ENCODE data around the gene RPS6KL1.

Gene RPS6KL1

GRCh38 chr14:74922752-74923401 lies at the start of gene RPS6KL1:
Gene RPS6KL1 (minus strand): TSS chr14:74923260. CDS start chr14:74921541, 1,719 bp downstream.
- DNase-seq, result peak; percentile 48 to 51

GRCh38 chr14:74968811-74969210 lies 45.8 kb upstream of the RPS6KL1 start:
- no peak for DNase-seq

DNA sequence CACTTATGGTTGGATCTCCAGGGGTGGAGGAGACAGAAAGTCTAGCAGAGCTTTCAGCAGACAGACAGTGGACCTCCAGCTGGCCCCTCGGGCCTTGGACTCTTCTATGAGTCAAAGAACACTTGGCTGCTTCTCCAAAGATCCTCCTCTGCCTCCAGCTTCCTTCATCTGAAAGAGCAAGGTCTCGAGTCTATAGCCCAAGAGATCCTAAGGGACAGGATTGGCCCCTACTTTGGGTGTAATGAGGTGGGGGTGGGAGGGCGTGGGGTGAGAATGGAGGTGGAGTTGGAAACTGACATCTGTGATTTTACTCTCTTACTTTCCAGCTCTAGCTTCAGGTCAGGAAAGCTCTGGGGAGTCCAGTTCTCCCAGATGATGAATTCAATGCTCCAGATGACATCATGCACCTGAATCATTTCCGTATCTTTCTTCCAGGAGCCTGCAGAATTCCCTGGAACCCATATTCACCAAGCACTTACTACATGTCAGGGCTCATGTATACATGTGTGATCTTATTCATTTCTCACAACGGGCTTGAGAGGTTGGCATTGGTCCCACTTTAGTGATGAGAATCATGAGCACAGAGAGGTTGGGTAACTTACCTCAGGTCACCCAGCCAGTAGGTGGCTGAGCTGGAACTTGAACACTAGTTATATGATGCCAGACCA lies 42.6 kb upstream of the RPS6KL1 start:
- DNase-seq, result no peak

DNA sequence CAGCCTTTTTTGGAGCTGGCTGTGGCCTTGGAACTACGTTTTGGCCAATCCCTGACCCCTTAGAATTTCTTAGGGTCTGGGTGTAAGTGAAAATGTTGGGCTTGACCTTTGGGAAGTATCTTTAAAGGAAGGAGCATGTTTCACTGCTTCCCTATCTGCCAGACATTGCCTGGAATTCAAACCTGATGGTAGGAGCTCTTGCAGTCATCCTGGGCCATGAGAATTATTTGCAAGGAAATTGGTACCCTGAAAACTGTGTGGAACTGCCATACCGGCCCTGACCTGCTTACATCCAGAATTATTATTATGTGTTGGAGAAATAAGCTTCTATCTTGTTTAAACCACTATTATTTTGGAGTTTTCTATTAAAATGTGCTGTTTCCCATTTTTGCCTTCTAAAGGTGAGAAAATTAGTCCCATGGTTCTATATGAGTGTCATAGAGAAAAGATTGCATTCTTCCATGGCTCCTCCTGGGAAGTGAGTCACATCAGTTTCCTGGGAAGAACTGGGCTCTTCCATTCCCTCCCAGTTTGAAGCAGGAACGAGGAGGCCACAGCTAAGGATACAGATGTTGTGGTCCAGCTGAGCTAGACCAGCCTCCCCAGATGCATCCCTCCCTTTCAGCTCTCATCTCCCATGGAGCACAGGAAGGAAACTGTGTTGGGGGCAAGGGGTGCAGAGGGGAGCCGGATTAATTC lies 41.9 kb upstream of the RPS6KL1 start:
- no peak for DNase-seq

DNA sequence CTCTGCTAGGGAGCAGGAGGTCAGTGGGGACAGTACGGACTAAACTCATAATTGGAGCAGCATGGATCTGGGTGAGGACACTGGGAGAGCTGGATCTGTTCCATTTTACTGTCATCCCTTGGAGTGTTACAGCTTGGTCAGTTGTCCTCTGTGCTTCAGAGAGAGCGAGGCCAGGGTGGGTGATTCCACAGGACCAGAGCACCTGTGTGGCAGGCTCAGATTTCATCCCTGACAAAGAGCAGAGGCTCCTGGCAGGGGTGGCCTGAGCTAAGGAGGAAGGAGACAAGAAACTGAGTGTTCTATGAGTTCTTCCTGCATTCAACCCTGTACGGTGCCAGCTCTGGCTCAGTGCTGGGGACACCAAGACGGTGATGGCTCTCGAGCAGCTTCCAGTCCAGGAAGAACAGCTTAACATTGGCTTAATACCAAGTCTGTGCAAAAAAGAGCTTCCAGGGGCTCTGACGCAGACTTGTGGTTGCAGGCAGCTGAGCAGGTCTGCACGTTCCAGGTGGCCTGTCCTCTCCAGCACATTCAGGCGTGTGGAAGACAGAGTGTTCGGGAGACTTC lies 40.7 kb upstream of the RPS6KL1 start:
- DNase-seq, result no peak

DNA sequence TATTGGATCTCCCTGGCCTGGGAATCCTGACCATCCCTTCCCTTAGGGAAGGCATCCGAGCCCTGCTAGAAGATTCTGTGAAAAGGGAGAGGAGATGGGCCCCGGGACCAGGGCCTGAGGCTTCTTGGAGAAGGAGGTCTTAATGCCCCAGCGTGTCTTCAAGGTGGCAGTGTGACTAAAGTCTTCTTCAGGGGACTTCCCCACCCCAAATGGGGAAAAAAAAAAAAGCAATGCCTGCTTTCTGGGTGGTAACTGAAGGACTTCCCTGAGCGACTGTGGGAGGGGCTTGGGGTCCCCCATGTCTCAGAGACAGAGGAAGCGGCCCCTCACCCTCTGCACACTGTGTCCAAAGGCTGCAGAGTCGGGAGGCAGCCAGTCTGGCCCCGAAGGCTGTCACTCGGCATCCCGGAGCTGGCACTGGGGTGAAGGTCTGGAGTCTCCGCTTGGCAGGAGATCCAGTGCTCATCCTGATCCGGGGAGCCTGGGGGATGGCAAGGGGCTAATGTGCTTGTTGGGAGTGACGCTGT lies 40.2 kb upstream of the RPS6KL1 start:
- no peak for DNase-seq

- no peak for DNase-seq
Observed at GRCh38 chr14:74962493-74962892, 39.4 kb upstream of the RPS6KL1 start.

GRCh38 chr14:74962046-74962445 lies 39.0 kb upstream of the RPS6KL1 start:
- DNase-seq, result no peak

DNA sequence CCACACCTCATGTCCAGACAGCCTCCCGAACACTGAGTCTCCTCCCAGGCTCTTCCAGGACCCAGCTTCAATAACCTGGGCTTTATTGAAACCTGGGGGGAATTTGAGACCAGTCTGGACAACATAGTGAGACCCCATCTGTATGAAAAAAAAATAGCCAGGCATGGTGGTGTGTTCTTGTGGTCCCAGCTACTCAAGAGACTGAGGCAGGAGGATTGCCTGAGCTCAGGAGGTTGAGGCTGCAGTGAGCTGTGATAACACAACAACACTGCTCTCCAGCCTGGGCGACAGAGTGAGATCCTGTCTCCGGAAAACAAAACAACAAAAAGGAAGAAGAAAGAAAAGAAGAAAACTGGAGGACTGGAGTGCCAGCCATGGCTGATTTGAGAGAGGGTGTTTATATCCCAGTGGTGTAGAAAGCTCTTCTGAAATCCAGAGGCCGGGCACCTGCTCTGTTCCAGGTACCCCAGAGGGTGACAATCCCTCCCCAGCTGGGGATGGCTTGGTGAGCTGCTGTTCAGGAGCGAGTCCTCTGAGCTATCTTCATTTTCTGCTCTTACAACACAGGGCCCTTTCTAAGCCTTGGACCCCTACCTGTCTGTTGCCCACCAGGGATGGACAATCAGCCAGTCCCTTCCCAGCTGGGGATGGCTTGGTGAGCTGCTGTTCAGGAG lies 38.3 kb upstream of the RPS6KL1 start:
- no peak for DNase-seq

- no peak for DNase-seq
Observed at GRCh38 chr14:74960736-74961135, 37.7 kb upstream of the RPS6KL1 start.

GRCh38 chr14:74959596-74960180 lies 36.6 kb upstream of the RPS6KL1 start:
- no peak for DNase-seq

DNA sequence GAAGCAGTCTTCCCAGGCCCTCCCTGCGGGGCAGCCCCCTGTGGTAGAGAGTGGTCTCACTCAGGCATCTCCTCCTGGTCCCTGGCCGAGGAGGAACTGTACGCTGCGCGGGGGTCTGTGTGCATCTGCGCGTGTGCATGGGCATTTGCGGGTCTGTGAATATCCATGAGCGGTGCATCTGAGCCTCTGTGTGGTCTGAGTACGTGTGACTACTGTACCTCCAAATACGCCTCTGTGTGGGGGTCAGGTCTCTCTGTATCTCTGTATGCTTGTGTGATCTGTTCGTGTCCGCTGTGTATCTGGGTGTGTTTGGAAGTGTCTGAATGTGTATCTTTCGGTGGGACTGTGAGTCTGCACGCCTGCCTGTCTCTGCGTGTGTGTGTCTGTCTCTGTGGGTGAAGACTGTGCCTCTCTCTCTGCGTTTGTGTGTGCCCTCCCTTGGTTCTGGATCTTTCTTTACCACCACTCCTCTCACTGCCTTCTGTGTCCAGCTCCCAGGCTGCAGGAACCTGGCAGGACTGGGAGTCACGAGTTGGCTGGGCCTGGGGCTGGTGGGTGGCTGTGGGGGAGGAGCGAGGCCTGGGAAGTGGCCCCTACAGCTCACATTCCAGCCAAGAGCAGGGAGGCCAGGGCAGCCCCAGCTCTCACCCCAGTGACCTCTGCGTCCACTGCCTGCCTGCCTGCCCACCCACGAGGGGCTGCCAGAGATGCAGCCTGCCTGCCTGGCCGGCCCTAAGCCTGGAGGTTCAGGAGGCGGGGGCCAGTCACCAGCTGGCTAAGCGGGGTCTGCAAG lies 33.4 kb upstream of the RPS6KL1 start:
- DNase-seq, result no peak

DNA sequence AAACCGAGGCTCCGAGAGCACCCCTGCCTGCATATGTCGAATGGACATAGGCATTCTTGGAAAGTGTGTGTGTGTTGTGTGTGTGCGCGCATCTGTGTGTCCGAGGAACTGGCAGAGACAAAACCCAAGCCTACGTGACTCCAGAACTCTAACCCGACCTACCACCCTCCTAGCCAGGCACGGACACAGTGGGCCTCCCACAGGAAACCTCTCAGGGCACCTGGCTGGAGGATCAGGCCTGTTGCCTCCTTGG lies 32.9 kb upstream of the RPS6KL1 start:
- no peak for DNase-seq

- DNase-seq, result no peak
Observed at GRCh38 chr14:74955229-74956026, 32.4 kb upstream of the RPS6KL1 start, which contains the start of gene PGF. Gene PGF (minus strand): TSS chr14:74955597. CDS start chr14:74955242, 355 bp downstream.

GRCh38 chr14:74954947-74955228 lies 31.8 kb upstream of the RPS6KL1 start:
- DNase-seq, result no peak

DNA sequence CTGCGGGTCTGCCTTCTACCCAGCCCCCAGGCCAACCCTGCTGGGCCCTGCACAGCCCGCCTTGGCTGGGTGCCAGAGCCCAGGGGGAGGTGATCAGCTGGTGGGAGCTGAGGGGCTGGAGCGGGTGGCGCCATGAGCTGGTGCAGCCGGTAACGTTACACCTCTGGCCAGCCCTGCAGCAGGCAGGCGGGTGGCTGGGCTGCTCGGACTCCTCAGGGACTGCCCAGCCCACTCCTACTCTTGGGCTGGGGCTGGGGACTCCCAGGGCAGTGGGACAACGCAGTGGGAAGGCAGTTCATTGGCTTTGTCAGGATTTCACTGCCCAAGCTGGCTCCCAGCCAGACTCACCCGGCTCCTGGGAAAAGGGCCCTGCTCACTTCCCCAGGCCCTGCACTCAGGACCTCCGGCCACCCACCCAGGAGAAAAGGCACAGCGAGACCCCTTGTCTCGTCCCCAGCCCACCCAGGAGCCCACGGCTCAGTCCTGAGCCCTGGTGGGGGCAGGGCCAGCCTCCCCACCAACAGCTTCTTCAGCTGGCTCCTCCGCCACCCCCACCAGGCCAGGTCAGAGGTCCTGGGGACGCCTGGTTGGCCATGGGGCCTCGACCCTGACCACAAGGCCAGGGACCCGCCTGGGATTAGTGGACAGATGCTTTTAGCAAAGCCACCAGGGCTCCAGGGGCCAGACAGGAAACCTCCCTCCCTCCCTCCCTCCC lies 31.3 kb upstream of the RPS6KL1 start:
- no peak for DNase-seq

- no peak for DNase-seq
Observed at GRCh38 chr14:74953686-74954085, 30.6 kb upstream of the RPS6KL1 start.

DNA sequence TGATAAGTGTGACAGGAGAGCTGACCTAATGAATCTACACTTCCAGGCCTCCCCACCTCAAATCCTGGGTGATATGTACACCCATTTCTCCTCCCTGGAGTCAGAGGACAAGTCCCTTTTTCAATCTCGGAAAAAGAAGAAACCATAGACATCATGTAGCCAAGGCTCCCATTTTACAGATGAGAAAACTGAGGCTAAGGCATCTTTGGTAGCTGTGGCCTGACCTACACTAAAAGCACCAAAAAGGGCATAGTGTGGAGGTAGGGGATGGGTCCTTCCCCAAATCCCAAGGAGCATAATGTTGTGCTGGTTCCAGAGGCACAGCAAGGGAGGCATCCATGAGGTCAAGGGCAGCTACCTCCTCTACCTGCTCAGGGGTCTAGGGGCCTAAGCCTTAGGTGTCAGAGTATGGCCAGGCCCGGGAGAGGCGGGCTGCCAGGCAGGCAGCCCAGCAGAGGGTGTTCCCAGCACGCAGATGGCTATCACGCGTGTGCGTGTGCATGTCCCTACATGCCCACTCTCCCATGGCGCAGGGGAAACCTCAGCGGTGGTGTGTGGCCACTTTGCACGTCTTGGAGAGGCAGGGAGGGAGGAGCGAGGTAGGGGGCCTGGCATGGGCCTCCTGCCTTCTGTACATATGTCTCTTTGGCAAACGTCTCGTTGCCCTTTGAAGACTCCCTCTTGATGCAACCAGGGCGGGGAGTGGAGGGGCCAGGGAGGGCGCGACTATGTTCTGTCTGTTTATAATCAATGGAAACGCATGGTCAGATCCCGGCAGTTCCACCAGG lies 29.8 kb upstream of the RPS6KL1 start:
- DNase-seq, result no peak

DNA sequence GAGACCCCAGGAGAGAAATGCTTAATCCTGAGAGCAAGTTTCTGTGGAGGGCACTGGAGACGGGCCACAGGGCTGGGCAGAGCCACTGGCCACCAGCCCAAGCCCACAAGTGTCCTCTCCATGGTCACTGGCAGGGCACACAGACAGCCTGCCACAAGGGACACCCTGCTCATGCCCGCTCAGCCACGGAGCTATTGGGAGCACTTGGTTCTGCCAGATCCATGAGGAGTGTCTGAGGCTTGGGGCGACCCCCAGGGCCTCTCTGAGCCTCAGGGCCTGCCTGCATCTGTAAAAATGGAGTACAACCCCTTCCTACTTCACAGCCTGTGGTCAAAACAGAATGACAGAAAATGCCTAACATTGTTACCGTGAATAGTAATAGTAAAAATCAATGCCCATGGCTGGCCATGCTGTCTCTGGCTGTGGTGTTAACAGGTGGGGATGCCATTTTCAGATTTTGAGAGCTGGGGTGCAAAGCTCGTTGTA lies 29.2 kb upstream of the RPS6KL1 start:
- DNase-seq, result no peak

Data from activated CD4-positive, alpha-beta T cell treated with anti-CD3 and anti-CD28 coated beads, Interleukin-2, amount 50 U/mL, for 4 hours (primary cell).